Mesendoderm (in vitro differentiated cells): ENCODE measurements around the gene BMPR1B.

Experiments used
- DNase-seq: peaks from one replicate; pipeline ENCODE4 v3.0.0; 2013
- H2AK5ac ChIP-seq: 2 replicates; pipeline ENCODE4 v1.6.1; 2013; ENCODE audit warnings: low read length, inconsistent platforms
- H2BK120ac ChIP-seq: 2 replicates; pipeline ENCODE4 v1.6.1; 2013; ENCODE audit warnings: low read depth, mild to moderate bottlenecking, low read length, moderate library complexity, mixed read lengths
- H2BK15ac ChIP-seq: replicated peaks from 2 replicates; pipeline ENCODE4 v1.6.1; 2013; ENCODE audit warnings: low read depth, mild to moderate bottlenecking, moderate library complexity
- H2BK5ac ChIP-seq: 2 replicates; pipeline ENCODE4 v1.6.1; 2013; ENCODE audit warnings: low read length, inconsistent platforms
- H3K18ac ChIP-seq: 2 replicates; pipeline ENCODE4 v1.6.1; 2013; ENCODE audit warnings: mild to moderate bottlenecking, low read length, mixed read lengths
- H3K23ac ChIP-seq: one replicate; pipeline ENCODE4 v1.6.1; 2013; ENCODE audit warnings: low read length
- H3K27ac ChIP-seq: 2 replicates; pipeline ENCODE4 v1.5.1; 2013; ENCODE audit warnings: low read depth, mild to moderate bottlenecking, inconsistent platforms, low read length, moderate library complexity
- H3K27me3 ChIP-seq: 2 replicates; pipeline ENCODE4 v1.6.1; 2013; ENCODE audit warnings: low read length, control low read depth, mild to moderate bottlenecking, inconsistent platforms; ENCODE audit not compliant: insufficient read depth, poor library complexity
- H3K36me3 ChIP-seq: 2 replicates; pipeline ENCODE4 v1.6.1; 2013; ENCODE audit warnings: low read length, inconsistent platforms; ENCODE audit not compliant: control insufficient read depth, insufficient read depth
- H3K4ac ChIP-seq: one replicate; pipeline ENCODE4 v1.6.1; 2013; ENCODE audit warnings: low read depth, mild to moderate bottlenecking, low read length, moderate library complexity
- H3K4me1 ChIP-seq: 2 replicates; pipeline ENCODE4 v1.6.1; 2013; ENCODE audit warnings: low read depth, low read length, inconsistent platforms; ENCODE audit not compliant: control insufficient read depth
- H3K4me2 ChIP-seq: 2 replicates; pipeline ENCODE4 v1.6.1; 2013; ENCODE audit warnings: low read length
- H3K4me3 ChIP-seq: 2 replicates; pipeline ENCODE4 v1.5.1; 2013; ENCODE audit warnings: mild to moderate bottlenecking, low read length
- H3K56ac ChIP-seq: one replicate; pipeline ENCODE4 v1.6.1; 2013; ENCODE audit warnings: low read length
- H3K79me1 ChIP-seq: 2 replicates; pipeline ENCODE4 v1.6.1; 2013; ENCODE audit warnings: low read length, inconsistent platforms
- H3K79me2 ChIP-seq: 2 replicates; pipeline ENCODE4 v1.6.1; 2013; ENCODE audit warnings: mild to moderate bottlenecking, low read length; ENCODE audit not compliant: control insufficient read depth, insufficient read depth
- H3K9ac ChIP-seq: 2 replicates; pipeline ENCODE4 v1.6.1; 2013; ENCODE audit warnings: low read length, inconsistent platforms
- H4K5ac ChIP-seq: one replicate; pipeline ENCODE4 v1.6.1; 2013; ENCODE audit warnings: low read length
- H4K8ac ChIP-seq: one replicate; pipeline ENCODE4 v1.6.1; 2013; ENCODE audit warnings: low read depth, mild to moderate bottlenecking, control low read depth, low read length, moderate library complexity
- WGBS: extraction: QIAGEN DNeasy Blood & Tissue Kit; methylation state at CpG from one replicate; pipeline ENCODE4 v1.1.7; 2013; ENCODE audit warnings: low lambda C conversion rate, missing lambda C conversion rate; ENCODE audit not compliant: insufficient coverage; ENCODE audit errors: extremely low coverage; 5-methylcytosine and 5-hydroxymethylcytosine counted together

The BMPR1B gene

DNA sequence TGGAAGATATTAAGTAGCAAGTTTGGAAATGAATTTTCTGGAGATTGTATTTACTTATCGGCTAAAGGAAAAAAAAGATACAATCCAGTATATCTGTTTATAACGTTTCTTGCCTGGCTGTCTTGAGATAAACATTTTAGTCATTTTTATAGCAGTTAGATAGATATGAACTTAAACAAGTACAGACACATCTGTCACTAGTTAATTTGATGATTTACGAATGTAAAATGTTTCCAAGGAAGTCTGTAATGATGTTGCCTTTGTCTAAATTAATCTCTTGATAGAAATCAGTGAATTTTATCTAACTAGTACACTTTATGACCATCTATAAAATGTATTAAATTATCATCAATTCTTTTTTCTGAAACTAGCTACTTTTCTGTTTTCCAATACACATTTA, 5.7 kb downstream of the BMPR1B start:
- Histone ChIP-seq H3K79me2 (no peaks in the 10 kb centered on the region), H2BK5ac (no peak overlapping the region), H3K18ac (no peak overlapping the region), H2AK5ac (no peak overlapping the region), H4K8ac (no peak overlapping the region), H4K5ac (no peak overlapping the region), H3K9ac (no peak overlapping the region), H3K4ac (no peak overlapping the region), H3K27me3 (no peaks in the 10 kb centered on the region), H3K4me1 (no peaks in the 10 kb centered on the region), H2BK120ac (no peak overlapping the region), H3K23ac (no peak overlapping the region), H3K4me3 (no peak overlapping the region), H3K4me2 (no peak overlapping the region), H3K27ac (no peak overlapping the region), H3K36me3 (no peaks in the 10 kb centered on the region), H2BK15ac (no peak overlapping the region), H3K79me1 (no peaks in the 10 kb centered on the region), H3K56ac (no peak overlapping the region)
- no CpG with 5 or more reads among the region's 3 CpGs for WGBS
- DNase-seq = no peak

DNA sequence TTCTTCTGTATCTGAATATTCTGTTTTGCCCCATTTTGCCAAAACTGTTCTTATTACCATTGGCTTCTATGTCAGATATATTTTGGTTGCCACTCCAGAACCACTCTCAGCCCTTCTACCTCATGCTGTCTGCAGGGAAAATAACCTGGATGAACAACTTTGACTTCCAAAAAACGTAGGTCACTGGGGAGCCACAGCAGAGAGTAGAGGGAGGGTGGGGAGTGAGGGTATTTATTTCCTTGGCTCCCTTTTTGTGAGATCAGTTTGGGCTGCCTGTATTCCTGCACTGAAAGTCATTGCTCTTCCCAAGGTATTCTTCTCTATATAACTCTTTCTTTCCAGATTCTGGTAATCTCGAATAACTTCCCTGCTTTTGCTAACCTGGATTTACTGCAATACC, 6.3 kb downstream of the BMPR1B start:
- no peak for DNase-seq
- Histone ChIP-seq H3K9ac (no peak overlapping the region), H3K36me3 (no peaks in the 10 kb centered on the region), H3K56ac (no peak overlapping the region), H2BK15ac (no peak overlapping the region), H3K79me1 (no peaks in the 10 kb centered on the region), H3K79me2 (no peaks in the 10 kb centered on the region), H3K23ac (no peak overlapping the region), H3K4ac (no peak overlapping the region), H3K4me3 (no peak overlapping the region), H3K4me1 (no peaks in the 10 kb centered on the region), H2AK5ac (no peak overlapping the region), H2BK120ac (no peak overlapping the region), H4K5ac (no peak overlapping the region), H3K4me2 (no peak overlapping the region), H3K27ac (no peak overlapping the region), H4K8ac (no peak overlapping the region), H3K27me3 (no peaks in the 10 kb centered on the region), H3K18ac (no peak overlapping the region), H2BK5ac (no peak overlapping the region)
- no CpG with 5 or more reads among the region's 2 CpGs for WGBS

DNA sequence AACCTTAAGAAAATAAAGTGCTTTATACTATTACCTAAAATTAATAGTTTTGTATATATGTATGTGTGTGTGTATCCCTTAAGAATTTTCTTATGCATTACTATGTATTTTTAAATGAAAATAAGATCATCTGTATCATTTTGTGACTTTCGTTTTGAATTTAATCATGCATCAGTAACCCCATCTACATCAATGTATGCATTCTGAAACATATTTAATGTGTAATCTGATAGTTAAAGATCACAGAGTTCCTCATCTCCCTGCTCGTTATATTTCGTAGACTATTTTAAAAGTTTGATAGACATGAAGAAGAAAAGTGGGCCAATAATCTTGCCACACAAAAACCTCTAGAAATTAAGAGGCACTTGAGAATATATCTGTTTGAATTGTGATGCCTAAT, 7.4 kb downstream of the BMPR1B start:
- no CpG with 5 or more reads among the region's 3 CpGs for WGBS
- Histone ChIP-seq H3K79me2 (no peaks in the 10 kb centered on the region), H2BK15ac (no peak overlapping the region), H3K27ac (no peak overlapping the region), H3K79me1 (no peaks in the 10 kb centered on the region), H2BK120ac (no peak overlapping the region), H3K18ac (no peak overlapping the region), H3K9ac (no peak overlapping the region), H3K23ac (no peak overlapping the region), H3K4me3 (no peak overlapping the region), H2AK5ac (no peak overlapping the region), H2BK5ac (no peak overlapping the region), H3K4ac (no peak overlapping the region), H4K8ac (no peak overlapping the region), H3K27me3 (no peaks in the 10 kb centered on the region), H3K56ac (no peak overlapping the region), H3K36me3 (no peaks in the 10 kb centered on the region), H4K5ac (no peak overlapping the region), H3K4me2 (no peak overlapping the region), H3K4me1 (no peaks in the 10 kb centered on the region)
- no peak for DNase-seq

DNA sequence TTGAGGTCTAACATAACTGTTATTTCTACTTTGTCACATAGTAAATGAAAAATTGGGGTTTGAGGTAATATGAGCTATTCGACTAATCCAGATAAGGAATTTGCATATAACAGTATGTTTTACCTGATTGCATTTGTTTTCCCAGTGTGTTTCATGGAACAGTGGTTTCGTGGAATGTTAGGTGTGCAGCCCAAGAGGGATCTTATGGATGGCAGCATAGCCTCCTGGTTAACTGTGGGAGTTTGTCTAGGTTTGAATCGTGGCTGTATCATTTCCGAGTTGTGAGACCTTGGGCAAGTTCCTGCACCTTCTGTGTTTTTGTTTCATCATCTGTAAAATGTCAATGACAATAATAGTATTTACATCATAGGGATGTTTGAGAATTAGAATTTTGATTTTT, 7.9 kb downstream of the BMPR1B start:
- Histone ChIP-seq H3K79me1 (no peaks in the 10 kb centered on the region), H3K4me1 (no peaks in the 10 kb centered on the region), H3K27ac (no peak overlapping the region), H3K4me2 (no peak overlapping the region), H3K4me3 (no peak overlapping the region), H3K56ac (no peak overlapping the region), H2AK5ac (no peak overlapping the region), H2BK120ac (no peak overlapping the region), H2BK5ac (no peak overlapping the region), H3K4ac (no peak overlapping the region), H3K79me2 (no peaks in the 10 kb centered on the region), H3K23ac (no peak overlapping the region), H4K8ac (no peak overlapping the region), H3K9ac (no peak overlapping the region), H4K5ac (no peak overlapping the region), H3K36me3 (no peaks in the 10 kb centered on the region), H3K18ac (no peak overlapping the region), H3K27me3 (no peaks in the 10 kb centered on the region), H2BK15ac (no peak overlapping the region)
- no CpG with 5 or more reads among the region's 4 CpGs for WGBS
- no peak for DNase-seq

DNA sequence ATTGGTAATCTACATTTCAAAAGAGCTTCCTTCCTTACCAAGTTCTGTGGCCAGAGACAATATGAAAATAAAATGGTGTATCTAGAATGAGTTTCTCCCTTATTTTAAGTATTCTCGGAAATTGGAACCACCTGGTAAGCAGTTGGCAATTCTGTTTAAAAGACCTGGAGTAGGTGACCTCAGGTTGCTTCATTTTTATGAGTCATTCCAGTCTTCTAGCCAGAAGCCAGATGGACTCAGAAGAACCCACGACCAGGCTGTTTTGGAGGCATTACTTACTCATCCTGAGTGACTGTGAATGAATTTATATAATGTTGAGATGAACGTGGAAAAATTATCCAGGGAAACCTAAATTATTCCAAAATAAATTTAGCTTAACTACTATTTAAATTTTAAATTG, 9.1 kb downstream of the BMPR1B start:
- Histone ChIP-seq H2AK5ac (no peak overlapping the region), H3K36me3 (no peaks in the 10 kb centered on the region), H3K27me3 (no peaks in the 10 kb centered on the region), H4K5ac (no peak overlapping the region), H3K9ac (no peak overlapping the region), H3K27ac (no peak overlapping the region), H3K23ac (no peak overlapping the region), H3K4me1 (no peaks in the 10 kb centered on the region), H3K4me3 (no peak overlapping the region), H3K4me2 (no peak overlapping the region), H2BK120ac (no peak overlapping the region), H3K18ac (no peak overlapping the region), H3K56ac (no peak overlapping the region), H2BK15ac (no peak overlapping the region), H2BK5ac (no peak overlapping the region), H3K79me1 (no peaks in the 10 kb centered on the region), H4K8ac (no peak overlapping the region), H3K4ac (no peak overlapping the region), H3K79me2 (no peaks in the 10 kb centered on the region)
- no CpG with 5 or more reads among the region's 3 CpGs for WGBS
- peak; percentile 24 for DNase-seq

DNA sequence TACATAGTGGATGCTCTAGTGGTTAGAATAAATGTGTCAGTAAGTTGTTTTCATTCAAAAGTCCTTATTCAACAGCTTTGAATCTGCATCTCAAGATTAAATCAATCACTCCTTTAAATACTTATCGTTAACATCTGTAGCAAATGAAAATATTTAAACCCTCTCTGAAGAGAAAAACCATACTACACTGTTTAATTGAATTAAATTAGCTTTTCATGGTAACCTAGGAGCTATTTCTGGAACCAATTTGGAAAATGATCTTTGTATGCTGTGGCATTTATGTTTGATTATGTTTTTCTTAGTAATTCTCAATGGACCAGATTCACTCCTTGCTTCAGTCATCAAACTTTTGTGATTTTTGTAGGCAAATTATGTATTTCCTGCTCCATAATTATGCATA, 9.7 kb downstream of the BMPR1B start:
- Histone ChIP-seq H3K9ac (no peak overlapping the region), H2BK5ac (no peak overlapping the region), H2BK120ac (no peak overlapping the region), H3K56ac (no peak overlapping the region), H4K8ac (no peak overlapping the region), H3K79me1 (no peaks in the 10 kb centered on the region), H2BK15ac (no peak overlapping the region), H3K36me3 (no peaks in the 10 kb centered on the region), H3K27ac (no peak overlapping the region), H3K4ac (no peak overlapping the region), H4K5ac (no peak overlapping the region), H3K79me2 (no peaks in the 10 kb centered on the region), H3K4me1 (no peaks in the 10 kb centered on the region), H3K18ac (no peak overlapping the region), H3K27me3 (no peaks in the 10 kb centered on the region), H3K23ac (no peak overlapping the region), H2AK5ac (no peak overlapping the region), H3K4me2 (no peak overlapping the region), H3K4me3 (no peak overlapping the region)
- no peak for DNase-seq
- 100% methylated on average over 1 of the region's 1 CpG for WGBS
